Activated CD8-positive, alpha-beta T cell treated with anti-CD3 and anti-CD28 coated beads for 36 hours (primary cell): ENCODE measurements around the gene THOC7. TPM values are rescaled to one million over a fixed set of nuclear protein-coding genes. Genes with fewer than 3 reads are reported as not detected.

ENCODE experiments used
- ATAC-seq: fragments of 200-7000 bp; cut with Tn5 transposase; one replicate; pipeline ENCODE4 v1.10.0; 2021; ENCODE audit warnings: mild to moderate bottlenecking, moderate library complexity
- CTCF ChIA-PET: fragments of 350-600 bp; sonication (Branson Sonifier 250); formaldehyde crosslinking; loops from one replicate; lab custom pipeline; 2021; ENCODE audit warnings: antibody characterized with exemption; lab: Charles Lee
- POLR2A ChIA-PET: fragments of 350-600 bp; sonication (Branson Sonifier 250); formaldehyde crosslinking; loops from one replicate; lab custom pipeline; 2021; ENCODE audit warnings: antibody characterized with exemption; lab: Charles Lee
- DNase-seq: peaks from one replicate; pipeline ENCODE4 v3.0.0-alpha.2; 2020
- H3K27ac Mint-ChIP-seq: one replicate; pipeline ENCODE4 v1.8.0; 2021; ENCODE audit warnings: mild to moderate bottlenecking, mixed read lengths
- H3K27me3 Mint-ChIP-seq: one replicate; pipeline ENCODE4 v1.8.0; 2021; ENCODE audit warnings: mixed read lengths
- H3K36me3 Mint-ChIP-seq: one replicate; pipeline ENCODE4 v1.8.0; 2021; ENCODE audit warnings: low read depth, mixed read lengths
- H3K4me1 Mint-ChIP-seq: one replicate; pipeline ENCODE4 v1.8.0; 2021; ENCODE audit warnings: low read depth, mixed read lengths
- H3K4me3 Mint-ChIP-seq: one replicate; pipeline ENCODE4 v1.8.0; 2021; ENCODE audit warnings: mild to moderate bottlenecking, moderate library complexity, mixed read lengths
- H3K9me3 Mint-ChIP-seq: one replicate; pipeline ENCODE4 v1.8.0; 2021; ENCODE audit warnings: mixed read lengths
- intact Hi-C: fragments of 100-400 bp; cut with micrococcal nuclease; formaldehyde crosslinking; loops from one replicate; pipeline ENCODE4 v1.10.0; 2022
- total RNA-seq, 2 experiments: library from RNA; stranded (reverse); gene quantifications; one replicate each; pipeline ENCODE4 v1.2.3, GENCODE V29; 2021
- TF ChIP-seq, protein P1 (sequence below): fragments of 200-600 bp; IDR thresholded peaks from one replicate; pipeline ENCODE4 v1.8.0; 2022; ENCODE audit warnings: antibody characterized with exemption, mild to moderate bottlenecking

THOC7 gene
- total RNA-seq, 2 experiments from 2014 or later: 85.0 to 85.5 TPM

DNA sequence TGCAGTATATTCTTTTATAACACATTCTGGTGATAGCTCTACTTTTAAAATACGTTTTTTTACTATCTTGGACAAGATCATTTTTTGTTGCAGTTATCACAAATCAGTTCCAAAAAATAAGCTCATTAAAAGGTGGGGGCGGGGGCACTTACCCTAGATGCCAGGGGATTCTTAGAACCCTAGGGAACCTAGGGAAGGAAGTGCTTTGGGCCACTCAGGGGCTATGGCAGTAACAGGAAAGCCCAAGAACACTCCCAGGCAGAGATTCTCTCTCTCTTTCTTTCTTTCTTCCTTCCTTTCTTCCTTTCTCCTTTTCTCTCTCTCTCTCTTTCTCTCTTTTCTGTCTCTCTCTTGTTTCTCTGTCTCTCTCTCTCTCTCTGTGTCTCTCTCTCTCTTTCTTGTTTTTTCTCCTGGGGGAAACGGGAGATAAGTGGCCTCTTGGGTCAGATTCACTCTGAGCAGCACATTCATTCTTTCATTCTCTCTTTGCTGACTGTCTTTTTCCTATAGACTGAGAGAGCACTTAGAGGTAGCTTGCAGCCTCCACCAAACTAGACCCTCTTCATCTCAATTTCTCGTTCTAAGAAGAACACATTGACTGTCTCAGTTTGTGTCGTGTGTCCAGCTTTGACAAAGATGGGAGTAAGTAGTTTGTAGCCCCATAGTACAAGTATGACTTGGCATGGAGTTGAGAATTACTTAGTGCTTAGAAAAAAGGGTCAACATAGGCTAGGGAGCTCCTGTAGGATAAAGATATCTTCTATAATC, 32.0 kb upstream of the THOC7 start:
- no peaks in the 10 kb centered on the region for H3K27me3 Mint-ChIP-seq
- H3K4me3 Mint-ChIP-seq: peak overlapping the region; percentile 11
- DNase-seq (no peak), ATAC-seq (peak; percentile 75)
- H3K27ac Mint-ChIP-seq: peak overlapping the region; percentile 83
- H3K4me1 Mint-ChIP-seq: peaks cover 47% of the 10 kb centered on the region
- H3K9me3 Mint-ChIP-seq: no peaks in the 10 kb centered on the region
- peaks cover 25% of the 10 kb centered on the region for H3K36me3 Mint-ChIP-seq
- intact Hi-C loops: no loop called here
- ChIA-PET CTCF (no interaction called here), POLR2A (interaction anchor here (0.6 kb wide), 1 partner anchor 18 kb away, joined by 3 read pairs; no protein-coding TSS in a partner anchor)
- TF ChIP-seq, protein P1, sequence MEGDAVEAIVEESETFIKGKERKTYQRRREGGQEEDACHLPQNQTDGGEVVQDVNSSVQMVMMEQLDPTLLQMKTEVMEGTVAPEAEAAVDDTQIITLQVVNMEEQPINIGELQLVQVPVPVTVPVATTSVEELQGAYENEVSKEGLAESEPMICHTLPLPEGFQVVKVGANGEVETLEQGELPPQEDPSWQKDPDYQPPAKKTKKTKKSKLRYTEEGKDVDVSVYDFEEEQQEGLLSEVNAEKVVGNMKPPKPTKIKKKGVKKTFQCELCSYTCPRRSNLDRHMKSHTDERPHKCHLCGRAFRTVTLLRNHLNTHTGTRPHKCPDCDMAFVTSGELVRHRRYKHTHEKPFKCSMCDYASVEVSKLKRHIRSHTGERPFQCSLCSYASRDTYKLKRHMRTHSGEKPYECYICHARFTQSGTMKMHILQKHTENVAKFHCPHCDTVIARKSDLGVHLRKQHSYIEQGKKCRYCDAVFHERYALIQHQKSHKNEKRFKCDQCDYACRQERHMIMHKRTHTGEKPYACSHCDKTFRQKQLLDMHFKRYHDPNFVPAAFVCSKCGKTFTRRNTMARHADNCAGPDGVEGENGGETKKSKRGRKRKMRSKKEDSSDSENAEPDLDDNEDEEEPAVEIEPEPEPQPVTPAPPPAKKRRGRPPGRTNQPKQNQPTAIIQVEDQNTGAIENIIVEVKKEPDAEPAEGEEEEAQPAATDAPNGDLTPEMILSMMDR: no peak

DNA sequence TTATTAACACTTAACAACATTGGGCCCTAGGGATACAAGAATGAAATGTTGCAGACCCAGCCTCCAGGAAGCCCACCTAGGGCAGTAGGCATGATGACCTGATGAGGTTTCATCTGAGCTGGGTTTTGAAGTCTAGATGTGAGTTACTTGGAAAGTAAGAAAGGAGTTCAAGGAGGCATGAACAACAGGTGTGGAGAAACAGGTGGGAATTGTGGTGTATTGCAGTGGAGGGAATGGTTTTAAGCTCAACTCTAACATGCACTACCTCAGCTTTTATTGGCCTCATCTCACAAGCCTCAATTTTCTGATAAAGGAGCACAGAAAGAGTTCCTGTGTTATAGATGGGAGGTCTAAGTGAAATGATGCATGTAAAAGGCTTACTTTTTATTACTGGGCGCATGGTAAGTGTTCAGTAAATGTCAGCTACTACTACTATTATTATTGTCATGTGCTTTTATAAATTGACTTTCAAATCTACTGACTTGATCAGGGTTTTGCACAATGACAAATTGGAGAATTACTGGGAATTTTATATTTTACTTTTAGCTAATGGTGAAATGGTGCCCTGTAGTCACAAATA, 29.3 kb upstream of the THOC7 start:
- H3K9me3 Mint-ChIP-seq: no peaks in the 10 kb centered on the region
- H3K4me3 Mint-ChIP-seq: no peak overlapping the region
- TF ChIP-seq, protein P1: no peak
- no peak overlapping the region for H3K27ac Mint-ChIP-seq
- DNase-seq: no peak
- H3K27me3 Mint-ChIP-seq: no peaks in the 10 kb centered on the region
- CTCF ChIA-PET: interaction anchor here (1.5 kb wide), 1 partner anchor 102 kb away, joined by 3 read pairs; no protein-coding TSS in a partner anchor
- intact Hi-C loops: no loop called here
- no peak for ATAC-seq
- H3K4me1 Mint-ChIP-seq: peaks cover 39% of the 10 kb centered on the region
- POLR2A ChIA-PET: no interaction called here
- peaks cover 6% of the 10 kb centered on the region for H3K36me3 Mint-ChIP-seq

GRCh38 chr3:63891518-63891917, 27.9 kb upstream of the THOC7 start:
- CTCF ChIA-PET: no interaction called here
- intact Hi-C loops: no loop called here
- DNase-seq: no peak
- Mint-ChIP-seq H3K36me3 (peaks cover 6% of the 10 kb centered on the region), H3K4me1 (peaks cover 35% of the 10 kb centered on the region), H3K27me3 (no peaks in the 10 kb centered on the region), H3K4me3 (no peak overlapping the region), H3K27ac (no peak overlapping the region), H3K9me3 (no peaks in the 10 kb centered on the region)
- ATAC-seq: no peak
- POLR2A ChIA-PET: no interaction called here
- TF ChIP-seq, protein P1: no peak

GRCh38 chr3:63886858-63887257, 23.3 kb upstream of the THOC7 start:
- no peak for DNase-seq
- H3K27me3 Mint-ChIP-seq: no peaks in the 10 kb centered on the region
- H3K36me3 Mint-ChIP-seq: peaks cover 11% of the 10 kb centered on the region
- ChIA-PET POLR2A (no interaction called here), CTCF (no interaction called here)
- no peak overlapping the region for H3K4me3 Mint-ChIP-seq
- TF ChIP-seq, protein P1: no peak
- H3K4me1 Mint-ChIP-seq: peaks cover 20% of the 10 kb centered on the region
- H3K27ac Mint-ChIP-seq: no peak overlapping the region
- no peak for ATAC-seq
- intact Hi-C loops: no loop called here
- H3K9me3 Mint-ChIP-seq: no peaks in the 10 kb centered on the region

GRCh38 chr3:63880653-63881052, 17.0 kb upstream of the THOC7 start:
- ChIA-PET POLR2A (interaction anchor here (1.0 to 1.2 kb wide), 2 partner anchors 10 to 99 kb away, joined by 3 read pairs; no protein-coding TSS in a partner anchor), CTCF (no interaction called here)
- intact Hi-C loops: no loop called here
- Mint-ChIP-seq H3K36me3 (peaks cover 5% of the 10 kb centered on the region), H3K9me3 (no peaks in the 10 kb centered on the region), H3K27ac (no peak overlapping the region), H3K4me1 (peaks cover 55% of the 10 kb centered on the region), H3K4me3 (no peak overlapping the region), H3K27me3 (no peaks in the 10 kb centered on the region)
- no peak for DNase-seq
- no peak for ATAC-seq
- TF ChIP-seq, protein P1: no peak
